NCI-H146 treated with DMSO at 0.1 percent for 48 hours (cell line): ENCODE data around the gene PPAT.
A peak's percentile ranks its signal among the peaks of the same experiment; 100 is the strongest.
"Not testable (repeated sequence)": the region's sequence is repeated elsewhere in the genome, so short reads cannot be mapped to it uniquely, and the experiment has no call there.

Experiments used
- DNase-seq: peaks from one replicate; lab custom pipeline; 2025; ENCODE audit not compliant: unreplicated experiment; lab: John Stamatoyannopoulos, UW

The PPAT gene

GRCh38 chr4:56387023-56388001, 48.1 kb downstream of the PPAT start, which contains the start of gene AASDH:
Gene AASDH (minus strand): TSS chr4:56387491. CDS start chr4:56384299, 3,192 bp downstream.
- peak; percentile 95 for DNase-seq

- DNase-seq = no peak
Measured at GRCh38 chr4:56386091-56386490, 49.3 kb downstream of the PPAT start.

- no peak for DNase-seq
Measured at GRCh38 chr4:56375458-56375857, 60.0 kb downstream of the PPAT start.

- DNase-seq = no peak
Measured at GRCh38 chr4:56374956-56375355, 60.5 kb downstream of the PPAT start.

- no peak for DNase-seq
Measured at GRCh38 chr4:56372774-56373173, 62.6 kb downstream of the PPAT start.

- no peak for DNase-seq
Measured at GRCh38 chr4:56371426-56372220, 63.8 kb downstream of the PPAT start.

GRCh38 chr4:56370377-56370776, 65.0 kb downstream of the PPAT start:
- no peak for DNase-seq

GRCh38 chr4:56362981-56363380, 72.4 kb downstream of the PPAT start:
- DNase-seq = not testable (repeated sequence)

- no peak for DNase-seq
Measured at GRCh38 chr4:56360071-56360470, 75.3 kb downstream of the PPAT start.

- no peak for DNase-seq
Measured at GRCh38 chr4:56356650-56357049, 78.8 kb downstream of the PPAT start.

- DNase-seq = no peak
Measured at GRCh38 chr4:56348576-56348975, 86.8 kb downstream of the PPAT start.

GRCh38 chr4:56345458-56345857, 90.0 kb downstream of the PPAT start:
- DNase-seq = no peak
